Ishikawa (cell line): ENCODE data around the gene UTP11.

Experiments
- CEBPB ChIP-seq: IDR thresholded peaks from 2 replicates; pipeline ENCODE4 v1.6.1; 2012
- CREB1 ChIP-seq: IDR thresholded peaks from 2 replicates; pipeline ENCODE4 v1.6.1; 2012; ENCODE audit warnings: low read depth
- EGR1 ChIP-seq: IDR thresholded peaks from 2 replicates; pipeline ENCODE4 v1.6.1; 2012
- EP300 ChIP-seq: IDR thresholded peaks from 2 replicates; pipeline ENCODE4 v1.6.1; 2012; ENCODE audit warnings: borderline replicate concordance
- FOXM1 ChIP-seq: IDR thresholded peaks from 2 replicates; pipeline ENCODE4 v1.6.1; 2012; ENCODE audit warnings: low read depth, borderline replicate concordance
- MAX ChIP-seq: IDR thresholded peaks from 2 replicates; pipeline ENCODE4 v1.6.1; 2012
- NFIC ChIP-seq: IDR thresholded peaks from 2 replicates; pipeline ENCODE4 v1.6.1; 2012
- RAD21 ChIP-seq: IDR thresholded peaks from 2 replicates; pipeline ENCODE4 v1.6.1; 2012; ENCODE audit warnings: low read depth
- REST ChIP-seq: IDR thresholded peaks from 2 replicates; pipeline ENCODE4 v1.6.1; 2012; ENCODE audit warnings: low read depth, mild to moderate bottlenecking
- TAF1 ChIP-seq: IDR thresholded peaks from 2 replicates; pipeline ENCODE4 v1.6.1; 2012; ENCODE audit warnings: low read depth, mild to moderate bottlenecking
- TCF12 ChIP-seq: IDR thresholded peaks from 2 replicates; pipeline ENCODE4 v1.6.1; 2012; ENCODE audit warnings: low read depth
- TEAD4 ChIP-seq: IDR thresholded peaks from 2 replicates; pipeline ENCODE4 v1.6.1; 2012
- USF1 ChIP-seq: IDR thresholded peaks from 2 replicates; pipeline ENCODE4 v1.6.1; 2012
- YY1 ChIP-seq: IDR thresholded peaks from 2 replicates; pipeline ENCODE4 v1.6.1; 2012; ENCODE audit warnings: low read depth
- ZBTB7A ChIP-seq: IDR thresholded peaks from 2 replicates; pipeline ENCODE4 v1.6.1; 2012; ENCODE audit warnings: low read depth

The UTP11 gene

GRCh38 chr1:38000529-38001455 lies 11.7 kb upstream of the UTP11 start:
- TF ChIP-seq NFIC (peak; percentile 96), RAD21 (no peak), CREB1 (no peak), CEBPB (peak; percentile 51; the same call in 1 of the 2 replicates), MAX (peak; percentile 22; the same call in 1 of the 2 replicates), USF1 (no peak), ZBTB7A (peak; percentile 92), FOXM1 (peak; percentile 53; the same call in 1 of the 2 replicates), TCF12 (peak; percentile 90), TEAD4 (peak; percentile 93), REST (no peak), EP300 (peak; percentile 87), YY1 (peak; percentile 53; the same call in 1 of the 2 replicates), TAF1 (no peak; the same call in none of the 2 replicates), EGR1 (no peak)

GRCh38 chr1:38003261-38004250 lies 9.0 kb upstream of the UTP11 start:
- no peak for TF ChIP-seq EGR1
- no peak for TF ChIP-seq TEAD4
- TF ChIP-seq REST, result no peak
- no peak for TF ChIP-seq EP300
- TF ChIP-seq ZBTB7A, result no peak
- no peak for TF ChIP-seq TCF12

GRCh38 chr1:38004284-38005108 lies 8.0 kb upstream of the UTP11 start:
- no peak for TF ChIP-seq EGR1
- TF ChIP-seq TAF1, result no peak
- TF ChIP-seq CREB1, result no peak
- TF ChIP-seq MAX, result peak; percentile 44; the same call in 1 of the 2 replicates

- TF ChIP-seq EGR1, result peak; percentile 48; the same call in 1 of the 2 replicates
- peak; percentile 75; the same call in 1 of the 2 replicates for TF ChIP-seq TAF1
- TF ChIP-seq ZBTB7A, result 0 out of 2 replicates have a peak, but pooled peaks have one; percentile 48
- TF ChIP-seq FOXM1, result no peak
- no peak for TF ChIP-seq TCF12
Measured at GRCh38 chr1:38005195-38006007, 7.1 kb upstream of the UTP11 start, which contains the start of gene FHL3. TSS of gene FHL3 (minus strand) at chr1:38005514. CDS start at chr1:37999412, 6,102 bp downstream.
